Measurements from ENCODE around the gene KCNJ10.
A peak's percentile ranks its signal among the peaks of the same experiment; 100 is the strongest.

Gene KCNJ10

GRCh38 chr1:160031365-160032164 lies 38.4 kb downstream of the KCNJ10 start, which contains the start of gene PIGM:
Gene PIGM, minus strand, starts transcription at chr1:160031990. Its CDS starts 251 bp downstream, at chr1:160031739.
- H3K36me3 ChIP-seq (ENCODE audit: low read length), result no peaks in the 10 kb centered on the region
- H3K9ac ChIP-seq (ENCODE audit: low read length), result peak within 1 kb of the TSS; percentile 78
- H3K9me2 ChIP-seq (replicated peaks; ENCODE audit: insufficient read depth, low read length), result no peaks in the 10 kb centered on the region
- no peak for TF ChIP-seq CTCF (IDR thresholded peaks at IDR 0.05; ENCODE audit: insufficient read depth, low read length, poor library complexity, severe bottlenecking)
- no peak for TF ChIP-seq EZH2phosphoT487 (conservative IDR thresholded peaks at IDR 0.05; ENCODE audit: low read length)
- peak within 1 kb of the TSS; percentile 86 for H3K4me2 ChIP-seq (ENCODE audit: low read depth, low read length, poor library complexity, severe bottlenecking)
- no peaks in the 10 kb centered on the region for H3K9me3 ChIP-seq (ENCODE audit: insufficient read depth, low read length)
- H3F3A ChIP-seq (ENCODE audit: insufficient read depth), result 0 out of 2 replicates have a peak, but pooled peaks cover 3% of the 10 kb centered on the region
- H3K27ac ChIP-seq (ENCODE audit: low read depth, low read length), result 0 out of 2 replicates have a peak within 1 kb of the TSS, but pooled peaks have one; percentile 13
- H3K79me2 ChIP-seq (ENCODE audit: insufficient read depth, low read length), result no peaks in the 10 kb centered on the region
- H3K4me3 ChIP-seq (ENCODE audit: insufficient read depth, low read length, poor library complexity, severe bottlenecking), result peak within 1 kb of the TSS; percentile 93
- H2AFZ ChIP-seq (ENCODE audit: low read depth, low read length, severe bottlenecking), result peak within 1 kb of the TSS; percentile 99
- no peaks in the 10 kb centered on the region for H3K27me3 ChIP-seq (ENCODE audit: low read length)
- no peaks in the 10 kb centered on the region for H4K20me1 ChIP-seq (ENCODE audit: low read depth, low read length)

DNA sequence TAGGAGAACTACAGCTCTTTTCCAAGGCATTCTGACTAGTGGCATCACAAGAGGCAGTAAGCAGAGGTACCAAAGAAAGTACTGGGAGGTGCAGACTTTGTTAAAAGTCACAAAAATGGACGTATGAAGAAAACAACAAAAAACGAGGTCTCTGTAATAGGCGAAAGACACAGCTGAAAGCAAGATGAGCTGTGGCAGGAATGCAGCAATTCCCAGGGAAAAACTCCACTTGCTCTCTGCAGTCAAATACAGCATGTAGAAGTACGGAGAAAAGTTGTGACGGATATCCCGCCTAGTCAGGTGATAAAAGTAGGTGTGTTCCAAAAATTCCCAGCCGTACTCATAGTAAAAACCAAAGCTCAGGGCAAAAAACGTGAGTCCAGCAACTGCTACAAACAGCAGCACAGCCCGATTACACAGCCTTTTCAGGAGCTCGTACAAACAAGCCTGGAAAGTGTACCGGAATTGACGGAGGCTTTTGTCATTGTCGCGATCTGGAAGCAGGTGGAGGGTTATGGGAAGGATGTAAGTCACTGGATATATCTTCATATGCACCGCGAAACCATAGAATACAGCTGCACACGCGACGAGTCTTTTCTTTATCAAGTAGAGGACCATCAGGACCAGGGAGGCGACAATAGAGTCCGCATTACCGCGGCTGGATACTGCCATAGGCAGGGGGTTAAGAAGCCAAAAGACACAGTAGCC lies 39.1 kb downstream of the KCNJ10 start:
- Histone ChIP-seq H3K9me3 (ENCODE audit: insufficient read depth, low read length) (no peaks in the 10 kb centered on the region), H3K4me3 (ENCODE audit: insufficient read depth, low read length, poor library complexity, severe bottlenecking) (peak overlapping the region; percentile 93), H3K4me2 (ENCODE audit: low read depth, low read length, poor library complexity, severe bottlenecking) (peak overlapping the region; percentile 86), H3F3A (ENCODE audit: insufficient read depth) (0 out of 2 replicates have a peak, but pooled peaks cover 3% of the 10 kb centered on the region), H3K27me3 (ENCODE audit: low read length) (no peaks in the 10 kb centered on the region), H4K20me1 (ENCODE audit: low read depth, low read length) (no peaks in the 10 kb centered on the region), H3K9ac (ENCODE audit: low read length) (peak overlapping the region; percentile 78; the same call in 1 of the 2 replicates), H3K9me2 (replicated peaks; ENCODE audit: insufficient read depth, low read length) (no peaks in the 10 kb centered on the region), H2AFZ (ENCODE audit: low read depth, low read length, severe bottlenecking) (peak overlapping the region; percentile 74), H3K79me2 (ENCODE audit: insufficient read depth, low read length) (no peaks in the 10 kb centered on the region), H3K27ac (ENCODE audit: low read depth, low read length) (no peak overlapping the region), H3K36me3 (ENCODE audit: low read length) (no peaks in the 10 kb centered on the region)
- TF ChIP-seq CTCF (IDR thresholded peaks at IDR 0.05; ENCODE audit: insufficient read depth, low read length, poor library complexity, severe bottlenecking) (no peak), EZH2phosphoT487 (conservative IDR thresholded peaks at IDR 0.05; ENCODE audit: low read length) (no peak)

DNA sequence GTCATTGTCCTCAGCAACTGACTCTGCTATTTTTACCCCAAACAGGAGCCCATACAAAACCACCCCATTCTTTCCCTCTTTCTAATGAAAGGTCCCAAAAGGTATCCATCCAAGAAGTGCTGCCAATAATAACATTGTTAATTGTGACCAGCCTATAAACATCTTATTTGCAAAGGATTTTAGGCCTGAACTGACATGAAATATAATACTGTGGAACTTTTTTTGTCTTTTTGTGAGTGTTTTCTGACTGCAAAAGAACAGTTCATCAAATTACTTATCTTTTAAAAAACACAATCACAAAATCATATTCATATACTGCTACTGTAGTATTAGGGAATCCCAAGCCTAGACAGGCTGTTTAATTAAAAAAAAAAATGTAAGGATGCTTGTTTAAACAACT lies 41.5 kb downstream of the KCNJ10 start:
- H3K36me3 ChIP-seq (ENCODE audit: low read length), result no peaks in the 10 kb centered on the region
- no peak overlapping the region for H3K4me2 ChIP-seq (ENCODE audit: low read depth, low read length, poor library complexity, severe bottlenecking)
- TF ChIP-seq EZH2phosphoT487 (conservative IDR thresholded peaks at IDR 0.05; ENCODE audit: low read length) (no peak), CTCF (IDR thresholded peaks at IDR 0.05; ENCODE audit: insufficient read depth, low read length, poor library complexity, severe bottlenecking) (no peak)
- no peaks in the 10 kb centered on the region for H3K9me3 ChIP-seq (ENCODE audit: insufficient read depth, low read length)
- no peak overlapping the region for H3K9ac ChIP-seq (ENCODE audit: low read length)
- H2AFZ ChIP-seq (ENCODE audit: low read depth, low read length, severe bottlenecking), result no peak overlapping the region
- H3F3A ChIP-seq (ENCODE audit: insufficient read depth), result 0 out of 2 replicates have a peak, but pooled peaks cover 3% of the 10 kb centered on the region
- no peaks in the 10 kb centered on the region for H3K27me3 ChIP-seq (ENCODE audit: low read length)
- H3K27ac ChIP-seq (ENCODE audit: low read depth, low read length), result no peak overlapping the region
- H3K9me2 ChIP-seq (replicated peaks; ENCODE audit: insufficient read depth, low read length), result no peaks in the 10 kb centered on the region
- no peak overlapping the region for H3K4me3 ChIP-seq (ENCODE audit: insufficient read depth, low read length, poor library complexity, severe bottlenecking)
- H4K20me1 ChIP-seq (ENCODE audit: low read depth, low read length), result no peaks in the 10 kb centered on the region
- H3K79me2 ChIP-seq (ENCODE audit: insufficient read depth, low read length), result no peaks in the 10 kb centered on the region
